ENCODE measurements around the gene PPP1R3E. TPM values are rescaled to one million over a fixed set of nuclear protein-coding genes. Genes with fewer than 3 reads are reported as not detected.

Gene PPP1R3E
- total and polyA plus RNA-seq, 2 of the 13 experiments (the other 11 are each of a cell fraction or from before 2014, with no cell fraction given): 16.5 to 26.5 TPM

GRCh38 chr14:23302290-23303225 lies at the start of gene PPP1R3E (continued):
- TF ChIP-seq FIP1L1 (IDR thresholded peaks at IDR 0.05; ENCODE audit: borderline replicate concordance, insufficient read depth, low read depth, low read length) (no peak; the same call in 1 of the 2 replicates), ZNF260 (CRISPR knock-in tag; IDR thresholded peaks at IDR 0.05; ENCODE audit: borderline replicate concordance, low read depth) (no peak), ZNF709 (CRISPR knock-in tag; IDR thresholded peaks at IDR 0.05) (peak; percentile 90), TFAP4 (IDR thresholded peaks at IDR 0.05; ENCODE audit: borderline replicate concordance, low read depth) (peak; percentile 82; the same call in 1 of the 2 replicates), SRSF1 (optimal IDR thresholded peaks at IDR 0.05; ENCODE audit: low read depth, low read length) (peak; percentile 89), NFIB (CRISPR knock-in tag; IDR thresholded peaks at IDR 0.05; ENCODE audit: borderline replicate concordance) (0 out of 2 replicates have a peak, but pooled peaks have one; percentile 87), PHF8 (CRISPR knock-in tag; IDR thresholded peaks at IDR 0.05) (peak; percentile 53), MLX (CRISPR knock-in tag; IDR thresholded peaks at IDR 0.05) (peak; percentile 2), SRF (IDR thresholded peaks at IDR 0.05; ENCODE audit: low read depth, low read length) (no peak), HNF4A (CRISPR knock-in tag; IDR thresholded peaks at IDR 0.05) (peak; percentile 26; the same call in 1 of the 2 replicates), MATR3 (CRISPR knock-in tag; IDR thresholded peaks at IDR 0.05) (no peak), DR1 (CRISPR knock-in tag; IDR thresholded peaks at IDR 0.05) (no peak), TBX2 (CRISPR knock-in tag; IDR thresholded peaks at IDR 0.05; ENCODE audit: borderline replicate concordance) (peak; percentile 77; the same call in 1 of the 2 replicates), RXRB (CRISPR knock-in tag; IDR thresholded peaks at IDR 0.05; ENCODE audit: borderline replicate concordance) (peak; percentile 74), KDM2A (CRISPR knock-in tag; IDR thresholded peaks at IDR 0.05; ENCODE audit: borderline replicate concordance, low read depth) (peak; percentile 61; the same call in 1 of the 2 replicates), ZUFSP (CRISPR knock-in tag; IDR thresholded peaks at IDR 0.05; ENCODE audit: borderline replicate concordance) (no peak), ZNF350 (CRISPR knock-in tag; IDR thresholded peaks at IDR 0.05; ENCODE audit: borderline replicate concordance, low read depth) (peak; percentile 58), MXD4 (CRISPR knock-in tag; IDR thresholded peaks at IDR 0.05) (peak; percentile 87), GZF1 (CRISPR knock-in tag; IDR thresholded peaks at IDR 0.05) (no peak; the same call in 1 of the 2 replicates), NFE2 (CRISPR knock-in tag; IDR thresholded peaks at IDR 0.05) (no peak), EED (CRISPR knock-in tag; IDR thresholded peaks at IDR 0.05) (peak; percentile 81; the same call in 1 of the 2 replicates), ZNF883 (CRISPR knock-in tag; IDR thresholded peaks at IDR 0.05; ENCODE audit: not compliant biosample characterization) (peak; percentile 42), ZNF564 (CRISPR knock-in tag; IDR thresholded peaks at IDR 0.05) (no peak), ZNF180 (CRISPR knock-in tag; IDR thresholded peaks at IDR 0.05; ENCODE audit: borderline replicate concordance, low read depth) (no peak; the same call in 1 of the 2 replicates), GABPB1 (CRISPR knock-in tag; IDR thresholded peaks at IDR 0.05) (peak; percentile 58), KLF13 (CRISPR knock-in tag; IDR thresholded peaks at IDR 0.05) (peak; percentile 97), ZNF629 (CRISPR knock-in tag; conservative IDR thresholded peaks at IDR 0.05) (peak; percentile 44)
